VCaP (cell line): ENCODE data around the gene OR1J1.

ENCODE experiments used
- H3K27ac ChIP-seq: fragments of 450-650 bp; 2 replicates; pipeline ENCODE4 v1.5.1; 2017
- CTCF ChIP-seq: fragments of 450-650 bp; conservative IDR thresholded peaks from 2 replicates; pipeline ENCODE4 v1.5.1; 2017; ENCODE audit warnings: mild to moderate bottlenecking, moderate library complexity

OR1J1 gene

GRCh38 chr9:122506964-122507363, 29.2 kb upstream of the OR1J1 start:
- TF ChIP-seq CTCF, result no peak
- H3K27ac ChIP-seq, result no peak overlapping the region

GRCh38 chr9:122498883-122499288, 21.2 kb upstream of the OR1J1 start:
- TF ChIP-seq CTCF, result peak; percentile 83
- no peak overlapping the region for H3K27ac ChIP-seq

GRCh38 chr9:122479062-122479461, 1.3 kb upstream of the OR1J1 start:
- no peak overlapping the region for H3K27ac ChIP-seq
- TF ChIP-seq CTCF, result no peak

- TF ChIP-seq CTCF, result no peak
Observed at GRCh38 chr9:122477346-122477745, 380 bp downstream of the OR1J1 start.

GRCh38 chr9:122475717-122476116, 2.0 kb downstream of the OR1J1 start:
- H3K27ac ChIP-seq, result no peak overlapping the region
- no peak for TF ChIP-seq CTCF

More at GRCh38 chr9:122477346-122477745, 380 bp downstream of the OR1J1 start:
- H3K27ac ChIP-seq, result no peak overlapping the region

GRCh38 chr9:122474561-122474960, 3.2 kb downstream of the OR1J1 start:
- H3K27ac ChIP-seq, result no peak overlapping the region
- no peak for TF ChIP-seq CTCF

GRCh38 chr9:122468735-122469134, 9.0 kb downstream of the OR1J1 start:
- TF ChIP-seq CTCF, result no peak
- H3K27ac ChIP-seq, result peak overlapping the region; percentile 22; the same call in 1 of the 2 replicates

GRCh38 chr9:122466456-122466855, 11.3 kb downstream of the OR1J1 start:
- peak overlapping the region; percentile 81; the same call in 1 of the 2 replicates for H3K27ac ChIP-seq
- TF ChIP-seq CTCF, result no peak
